ENCODE results near the gene CENPX.
A peak's percentile ranks its signal among the peaks of the same experiment; 100 is the strongest.

The CENPX gene

DNA sequence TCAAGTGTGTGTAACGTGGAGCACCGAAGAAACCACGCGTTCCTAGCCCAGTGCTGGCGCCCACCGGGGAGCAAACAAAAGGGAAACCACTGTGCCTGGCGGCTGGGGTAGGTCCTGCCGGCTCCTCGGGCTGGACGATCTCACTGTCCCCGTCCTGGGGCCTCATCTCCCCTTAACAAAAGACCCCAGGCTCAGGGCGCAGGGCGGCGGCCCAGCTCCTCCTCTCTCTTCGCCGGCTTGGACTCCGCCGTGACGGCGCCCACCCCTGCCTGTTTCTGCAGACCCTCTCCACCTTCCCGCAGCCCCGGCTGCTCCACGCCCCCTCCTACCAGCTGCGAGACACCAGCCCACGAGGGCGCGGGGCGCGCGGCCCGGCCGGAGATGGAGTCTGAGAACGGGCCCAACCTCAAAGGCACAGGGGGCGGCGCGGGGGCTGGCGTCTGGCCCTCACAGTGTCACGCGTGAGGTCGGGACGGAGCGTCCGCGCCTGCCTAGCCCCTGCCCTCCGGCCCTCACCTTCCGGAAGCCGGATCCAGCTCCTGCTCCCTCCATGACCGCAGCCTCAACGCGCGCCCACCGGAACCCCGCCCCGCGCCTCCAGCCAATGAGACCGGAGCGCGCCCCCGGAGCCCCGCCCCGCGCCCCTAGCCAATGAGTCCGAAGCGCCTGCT lies at the start of gene CENPX:
Gene CENPX, minus strand, starts transcription at position 569 of the 671 bp plus-strand sequence. Its CDS starts 17 bp downstream, at position 552.
- DNase-seq (ENCODE audit: low read depth in 1 of 2, low spot score in 1 of 2) = no peak

DNA sequence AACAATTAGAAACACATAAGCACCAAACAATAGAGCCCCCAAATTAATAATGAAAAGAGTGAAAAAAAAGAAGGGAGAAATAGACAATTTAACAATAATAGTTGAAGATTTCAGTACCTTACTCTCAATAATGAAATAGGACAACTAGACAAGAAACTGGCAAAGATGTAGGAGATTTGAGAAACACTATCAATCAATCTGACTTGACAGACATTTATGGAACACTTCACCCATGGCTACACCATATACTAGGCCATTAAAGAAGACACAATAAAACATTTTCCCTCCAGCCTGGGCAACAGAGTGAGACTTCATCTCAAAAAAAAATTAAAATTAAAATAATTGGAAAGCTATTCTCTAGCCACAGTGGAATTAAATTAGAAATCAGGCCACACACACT lies 47.9 kb upstream of the CENPX start:
- no peak for DNase-seq (ENCODE audit: low read depth in 1 of 2, low spot score in 1 of 2)

DNA sequence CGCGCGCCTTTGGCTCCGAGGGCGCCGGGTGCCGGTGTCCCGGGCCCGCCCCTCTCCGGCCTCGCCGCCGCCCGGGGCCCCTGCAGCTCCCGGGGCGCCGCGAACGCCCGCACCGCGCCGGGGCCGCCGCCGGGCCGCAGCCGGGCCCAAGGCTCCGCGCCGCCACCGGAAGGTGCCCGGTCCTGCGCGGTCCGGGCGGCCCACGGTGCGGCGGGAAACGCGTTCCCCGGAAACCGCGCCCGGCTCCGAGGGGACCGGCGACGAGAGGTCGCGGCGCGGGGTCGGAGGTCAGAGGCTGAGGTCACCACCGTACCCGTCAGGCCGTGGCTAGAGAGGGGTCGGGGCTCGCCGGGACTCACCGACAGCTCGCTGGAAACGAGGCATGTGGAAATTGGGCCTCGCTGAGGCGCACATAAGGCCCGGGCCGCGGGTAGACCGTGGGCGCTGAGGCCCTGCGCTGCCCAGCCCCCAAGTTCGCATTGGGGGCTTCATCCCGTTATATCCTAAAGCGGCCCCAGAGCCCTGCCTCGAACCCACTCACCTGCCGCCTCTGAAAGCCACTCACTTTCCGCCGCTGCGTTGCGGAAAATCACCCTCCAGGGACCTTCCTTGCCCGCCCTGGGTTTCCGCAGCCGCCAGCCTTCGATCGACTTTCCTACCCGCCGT lies 43.1 kb upstream of the CENPX start, which contains the start of gene DUS1L:
Gene DUS1L, minus strand, starts transcription at position 167 of the 666 bp plus-strand sequence. CDS start 745 bp downstream, outside the sequence.
- peak; percentile 55 to 70 for DNase-seq (ENCODE audit: low read depth in 1 of 2, low spot score in 1 of 2)

DNA sequence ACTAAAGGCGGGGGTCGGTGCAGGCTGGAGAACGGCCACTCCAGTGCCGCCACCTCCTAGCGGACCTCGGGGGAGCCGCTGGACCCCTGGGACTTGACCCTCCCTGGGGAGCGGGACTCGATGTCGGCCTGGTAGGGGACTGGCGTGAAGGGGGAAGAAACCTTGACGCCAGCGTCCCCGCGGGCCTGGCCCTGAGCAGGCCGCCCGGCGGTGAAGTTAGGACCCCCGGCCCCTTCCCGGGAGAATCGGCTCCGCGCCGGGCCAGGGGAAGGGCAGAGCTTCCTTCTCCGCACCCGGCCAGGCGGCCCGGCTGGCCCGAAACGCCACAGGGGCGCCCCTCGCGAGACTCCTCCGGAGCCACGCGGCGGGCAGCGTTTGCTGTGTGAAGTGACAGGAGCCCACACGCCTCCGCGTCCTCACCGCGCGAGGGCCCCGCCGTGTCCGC lies 42.5 kb upstream of the CENPX start:
- no peak for DNase-seq (ENCODE audit: low read depth in 1 of 2, low spot score in 1 of 2)

DNA sequence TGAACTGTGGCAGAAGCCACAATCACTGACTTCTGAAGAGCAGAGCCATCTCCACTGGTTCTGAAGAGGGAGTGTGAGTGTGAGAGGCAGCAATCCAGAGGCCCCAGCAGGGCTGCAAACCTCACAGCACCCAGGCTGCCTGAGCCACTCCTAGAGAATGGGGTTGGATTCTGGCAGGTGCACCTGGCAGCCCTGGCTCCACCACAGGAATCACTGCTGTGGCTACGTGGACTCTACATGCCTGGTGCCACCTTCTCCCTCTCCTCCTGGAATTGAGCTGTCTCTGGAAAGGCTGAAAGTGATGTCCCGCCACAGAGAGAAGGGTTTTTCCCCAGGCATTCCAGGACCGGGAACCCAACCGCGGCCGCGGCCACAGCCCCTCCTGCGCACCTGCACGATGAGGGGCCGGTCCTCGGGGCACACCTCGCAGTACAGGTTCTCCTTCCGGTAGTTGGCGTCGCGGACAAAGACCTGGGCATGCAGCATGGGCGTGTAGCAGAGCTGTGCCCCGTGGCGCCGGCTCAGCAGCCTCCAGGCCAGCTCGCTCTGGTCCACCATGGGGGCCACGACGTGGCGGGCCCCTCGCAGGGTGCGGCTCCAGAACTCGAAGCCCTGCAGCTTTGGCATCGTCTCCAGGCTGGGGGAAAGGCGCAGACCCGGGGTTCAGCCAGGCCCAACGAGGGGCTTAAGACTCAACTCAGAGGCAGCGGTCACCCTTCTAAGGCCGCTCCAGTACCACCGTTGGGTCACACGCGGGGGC lies 41.9 kb upstream of the CENPX start:
- DNase-seq (ENCODE audit: low read depth in 1 of 2, low spot score in 1 of 2) = no peak

DNA sequence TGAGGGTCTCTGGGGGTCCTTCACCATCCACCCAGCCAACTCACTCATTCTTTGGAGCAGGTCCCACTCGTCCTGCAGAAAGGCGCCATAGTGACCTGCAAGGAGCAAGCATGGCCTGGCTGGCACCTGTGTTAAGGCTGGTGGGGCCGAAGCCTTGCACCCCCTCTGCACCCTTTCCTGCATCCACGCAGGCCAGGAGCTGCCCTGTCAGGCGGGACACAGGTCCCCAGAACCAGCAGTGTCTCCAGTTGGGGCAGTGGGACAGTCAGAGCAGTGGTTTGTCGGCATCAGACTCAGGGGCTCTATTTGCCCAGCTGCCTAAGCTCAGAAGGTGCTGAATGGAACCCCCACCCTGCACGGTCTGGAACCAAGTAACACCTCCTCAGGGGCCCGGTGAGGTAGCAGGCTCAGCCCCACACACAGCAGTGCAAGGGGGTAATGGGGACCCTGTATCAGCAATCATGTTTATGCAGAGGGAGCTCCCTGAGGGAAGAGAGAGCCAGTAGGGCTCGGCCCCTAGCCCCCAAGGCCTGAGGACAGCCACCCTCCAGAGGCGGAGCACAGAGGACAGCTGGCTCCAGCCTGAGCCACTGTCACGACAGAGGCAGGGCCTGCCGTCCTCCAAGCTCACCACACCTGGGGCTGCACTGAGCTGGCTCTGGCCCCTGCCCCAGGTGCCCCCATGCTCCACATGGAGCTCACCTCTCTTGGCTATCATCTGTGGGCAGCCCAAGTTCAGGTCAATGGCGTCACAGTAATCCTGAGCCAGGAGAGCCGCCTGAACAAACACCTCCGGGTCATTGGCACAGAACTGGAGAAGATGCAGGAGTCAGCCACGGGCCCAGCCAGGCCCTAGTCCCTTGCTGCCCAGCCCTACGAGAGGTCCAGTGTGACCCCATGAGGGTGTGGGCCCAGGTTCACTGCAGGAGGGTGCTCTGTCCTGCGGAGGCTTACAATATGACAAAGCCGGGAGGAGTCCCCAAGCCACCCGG lies 41.0 kb upstream of the CENPX start:
- DNase-seq (ENCODE audit: low read depth in 1 of 2, low spot score in 1 of 2) = no peak

DNA sequence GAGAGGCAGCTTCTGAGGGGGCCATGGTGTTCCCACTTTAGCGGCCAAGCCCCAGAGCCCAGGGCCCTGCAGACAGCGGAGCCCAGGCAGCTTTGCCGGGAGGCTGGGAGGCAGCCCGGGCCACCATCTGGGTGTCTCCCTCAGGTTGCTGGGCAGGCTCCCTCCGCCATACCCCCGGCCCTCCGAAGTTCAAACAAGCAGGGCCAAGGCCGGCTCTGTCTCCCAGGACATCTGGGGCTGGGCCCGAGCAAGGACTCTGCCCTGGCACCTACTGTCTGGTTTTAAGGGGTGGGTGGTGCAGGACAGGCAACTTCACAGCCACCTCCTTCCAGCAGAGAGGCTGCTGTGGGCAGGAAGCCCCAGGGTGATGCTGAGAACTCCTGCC lies 40.3 kb upstream of the CENPX start:
- no peak for DNase-seq (ENCODE audit: low read depth in 1 of 2, low spot score in 1 of 2)

DNA sequence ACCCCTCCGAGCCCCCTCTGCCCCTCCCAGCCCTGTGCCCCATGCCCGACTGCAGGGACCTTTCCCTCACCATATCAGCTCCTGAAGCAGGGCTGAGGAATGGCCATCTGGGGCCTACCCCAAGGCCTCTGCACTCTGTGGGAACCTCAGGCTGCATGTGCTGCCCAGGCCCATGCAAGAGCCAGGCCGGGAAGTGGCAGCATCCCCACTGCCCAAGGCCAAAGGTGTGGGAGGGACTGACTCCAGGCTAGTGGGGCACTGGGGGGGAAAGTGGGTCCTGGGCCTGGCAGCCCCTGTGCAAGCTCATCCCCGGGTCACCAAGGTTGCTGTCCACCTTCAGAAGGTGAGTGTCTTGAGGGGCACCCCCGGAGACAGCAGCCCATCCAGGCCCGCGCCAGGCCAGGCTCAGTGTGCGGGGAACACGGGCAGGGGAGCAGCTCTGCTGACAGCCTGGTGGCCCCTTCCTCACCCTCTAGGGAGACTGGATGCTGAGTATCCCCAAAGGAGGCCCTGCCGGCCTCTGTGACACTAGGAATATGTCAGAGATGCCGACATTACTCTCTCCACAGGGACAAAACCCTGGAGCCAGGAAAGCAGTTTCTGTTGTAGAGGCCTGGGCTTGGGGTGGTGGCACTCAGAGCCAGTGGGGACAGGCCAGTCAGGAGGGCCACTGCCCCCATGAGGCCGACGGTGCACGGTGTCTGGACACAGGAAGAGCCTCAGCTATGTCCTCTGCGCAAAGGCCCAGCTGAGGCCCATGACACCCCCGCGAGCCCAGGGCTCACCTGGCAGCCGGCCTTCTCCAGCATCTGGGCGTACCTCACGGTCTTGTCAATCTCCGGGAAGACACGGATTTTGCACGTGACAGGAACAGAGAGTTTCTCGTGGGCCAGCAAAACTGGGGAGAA lies 39.7 kb upstream of the CENPX start:
- no peak for DNase-seq (ENCODE audit: low read depth in 1 of 2, low spot score in 1 of 2)

DNA sequence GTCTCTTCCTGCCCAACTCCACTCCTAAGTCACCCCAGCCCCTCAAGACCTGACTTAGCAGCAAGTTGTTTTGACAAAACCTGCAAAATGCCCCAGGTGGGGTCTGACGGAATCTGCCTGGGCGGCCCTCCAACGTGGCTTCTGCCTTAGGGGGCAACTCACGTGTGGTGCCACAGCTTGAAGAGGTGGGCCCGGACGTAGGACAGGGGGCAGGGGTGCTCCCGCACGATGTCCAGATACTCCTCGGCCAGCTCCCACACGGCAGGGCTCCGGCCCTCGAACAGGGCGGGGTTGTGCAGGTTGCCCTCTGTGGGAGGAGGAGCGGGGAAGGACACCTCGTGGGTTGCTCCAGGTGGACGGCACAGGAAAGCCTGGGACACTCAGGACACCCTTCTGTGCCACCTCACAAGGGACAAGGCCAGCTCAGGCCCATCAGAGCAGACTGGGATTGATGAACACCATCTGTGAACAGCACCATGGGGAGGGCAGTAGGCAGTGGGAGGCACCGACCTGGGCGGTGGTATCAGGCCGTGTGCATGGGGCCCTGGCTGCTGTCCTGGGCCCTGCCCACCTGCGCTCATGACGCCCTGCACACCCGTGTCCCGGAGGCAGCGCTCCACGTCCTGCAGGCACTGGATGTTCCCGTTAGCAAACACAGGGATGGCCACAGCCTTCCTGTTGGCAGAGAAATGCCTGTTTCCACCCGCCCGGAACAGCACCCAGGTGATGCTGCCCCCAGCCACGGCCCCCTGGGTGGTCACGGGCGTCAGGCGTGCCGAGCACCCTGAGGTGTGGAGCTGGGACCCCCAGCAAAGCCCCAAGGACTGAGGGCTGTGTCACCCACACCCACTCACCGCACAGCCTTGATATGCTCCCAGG lies 38.6 kb upstream of the CENPX start:
- DNase-seq (ENCODE audit: low read depth in 1 of 2, low spot score in 1 of 2) = no peak

DNA sequence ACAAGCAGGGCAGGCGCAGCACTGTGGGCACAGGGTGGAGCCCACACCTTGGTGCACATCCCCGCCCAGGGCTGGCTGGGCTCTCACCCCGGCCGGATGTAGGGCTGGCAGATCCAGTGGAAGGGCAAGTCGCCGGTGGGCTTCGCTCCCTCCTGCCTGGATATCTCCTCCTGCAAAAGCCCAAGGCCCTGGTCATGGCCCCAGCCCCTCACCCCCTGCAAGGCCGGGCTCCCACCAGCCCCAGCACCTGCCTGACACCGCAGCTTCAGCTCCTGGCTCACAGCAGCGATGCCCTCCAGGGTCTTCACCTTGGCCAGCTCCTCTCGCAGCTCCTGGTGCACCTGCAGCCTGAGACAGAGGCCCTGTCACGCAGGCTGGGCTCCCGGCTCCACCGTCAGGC lies 37.9 kb upstream of the CENPX start:
- no peak for DNase-seq (ENCODE audit: low read depth in 1 of 2, low spot score in 1 of 2)

DNA sequence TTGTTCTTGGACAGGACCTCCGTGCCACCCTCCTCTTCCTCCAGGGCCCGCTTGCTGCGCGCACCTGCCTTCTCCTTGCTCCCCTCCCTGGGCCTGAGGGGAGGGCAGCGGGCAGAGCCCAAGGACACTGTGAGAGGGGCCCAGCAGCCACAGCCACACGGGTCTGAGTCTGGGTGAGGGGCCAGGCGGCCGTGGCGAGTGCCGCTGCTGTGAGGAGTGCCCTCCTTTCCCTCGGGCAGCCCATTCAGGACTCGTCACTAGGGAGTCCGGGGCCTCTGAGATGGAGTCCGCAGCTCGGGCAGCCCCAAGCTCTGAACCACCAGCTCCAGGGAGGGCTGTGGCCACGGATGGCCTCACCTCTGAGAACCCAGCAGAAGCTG lies 37.3 kb upstream of the CENPX start:
- no peak for DNase-seq (ENCODE audit: low read depth in 1 of 2, low spot score in 1 of 2)

DNA sequence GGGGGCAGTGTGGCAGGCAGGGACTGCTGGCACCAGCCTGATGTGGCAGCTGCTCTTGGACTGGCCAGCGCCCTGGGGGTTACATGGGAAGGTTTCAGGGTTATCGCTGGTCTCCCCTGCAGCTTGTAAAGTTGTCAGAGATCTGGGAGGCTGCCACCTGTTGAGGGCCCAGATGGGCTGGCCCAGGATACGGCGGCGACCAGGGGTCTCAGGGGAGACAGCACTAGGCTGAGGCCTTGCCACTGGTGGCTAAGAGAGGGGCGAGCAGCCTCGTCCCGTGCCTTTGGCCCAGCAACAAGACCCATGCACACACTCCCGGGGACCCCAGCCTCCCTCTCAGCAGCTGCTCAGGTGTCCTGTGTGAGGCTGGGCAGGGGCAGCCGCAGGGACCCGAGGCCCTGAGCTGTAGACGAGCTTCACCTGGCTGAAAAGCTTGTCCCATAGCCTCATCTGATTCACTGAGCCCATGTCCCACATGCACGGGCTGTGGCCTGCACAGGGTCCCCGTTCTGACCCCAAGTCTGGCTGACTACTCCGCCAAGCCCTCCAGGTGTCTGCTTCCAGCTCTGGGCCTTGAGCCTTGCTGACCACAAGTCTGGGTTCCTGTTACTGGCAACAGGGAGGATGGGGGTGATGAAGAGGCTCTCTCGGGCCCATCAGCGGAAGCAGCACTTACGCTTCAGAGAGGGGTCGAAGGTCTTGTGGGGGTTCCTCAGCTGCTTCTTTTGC lies 36.8 kb upstream of the CENPX start:
- no peak for DNase-seq (ENCODE audit: low read depth in 1 of 2, low spot score in 1 of 2)

DNA sequence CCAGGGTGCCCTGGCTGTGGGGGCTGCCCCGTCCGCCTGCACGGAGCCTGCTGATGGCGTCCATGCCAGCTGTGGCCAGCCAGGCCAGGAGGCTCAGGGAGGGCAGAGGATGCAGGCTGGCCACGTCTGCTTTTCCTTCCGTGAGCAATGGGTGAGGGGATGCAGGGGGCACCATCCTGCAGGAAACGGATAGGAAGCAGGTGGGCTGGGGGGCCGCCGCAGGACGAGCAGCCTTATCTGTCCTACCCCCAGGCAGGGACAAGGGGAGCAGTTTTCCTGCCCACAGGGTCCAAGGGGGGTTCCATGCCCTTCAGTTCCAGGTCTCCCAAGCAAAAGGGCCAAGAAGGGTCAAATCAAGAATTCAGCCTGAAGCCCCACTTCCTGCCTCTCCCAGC lies 36.2 kb upstream of the CENPX start:
- DNase-seq (ENCODE audit: low read depth in 1 of 2, low spot score in 1 of 2) = no peak

DNA sequence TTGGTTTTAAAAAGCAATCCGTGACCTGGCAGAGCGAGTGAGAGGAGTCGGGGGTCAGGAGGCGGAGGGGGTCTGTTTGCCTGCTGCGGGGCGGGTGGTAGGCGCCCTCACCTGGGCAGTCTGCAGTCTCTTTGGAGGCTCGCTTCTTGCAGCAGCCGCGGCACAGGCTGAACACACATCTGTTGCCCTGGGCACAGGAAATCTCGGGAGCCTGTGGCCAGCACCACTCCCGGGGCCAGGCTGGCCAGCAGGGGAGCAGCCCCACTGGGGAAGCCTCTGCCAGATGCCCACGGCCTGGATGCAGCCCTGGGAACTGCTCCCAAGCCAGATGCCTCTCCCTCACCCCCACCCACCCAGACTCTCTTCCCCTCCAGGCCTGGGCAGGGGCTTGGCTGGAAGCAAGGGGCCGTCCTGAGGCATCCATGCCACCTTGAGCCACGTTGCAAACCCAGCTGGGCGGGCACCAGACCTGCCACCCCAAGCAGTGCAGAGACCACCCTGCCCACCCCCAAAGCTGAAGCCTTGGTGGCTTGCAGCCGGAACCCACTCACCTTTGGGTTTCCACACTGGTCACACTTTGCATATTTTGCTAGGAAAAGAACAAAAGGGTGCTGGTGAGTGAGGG lies 35.7 kb upstream of the CENPX start:
- DNase-seq (ENCODE audit: low read depth in 1 of 2, low spot score in 1 of 2) = no peak

DNA sequence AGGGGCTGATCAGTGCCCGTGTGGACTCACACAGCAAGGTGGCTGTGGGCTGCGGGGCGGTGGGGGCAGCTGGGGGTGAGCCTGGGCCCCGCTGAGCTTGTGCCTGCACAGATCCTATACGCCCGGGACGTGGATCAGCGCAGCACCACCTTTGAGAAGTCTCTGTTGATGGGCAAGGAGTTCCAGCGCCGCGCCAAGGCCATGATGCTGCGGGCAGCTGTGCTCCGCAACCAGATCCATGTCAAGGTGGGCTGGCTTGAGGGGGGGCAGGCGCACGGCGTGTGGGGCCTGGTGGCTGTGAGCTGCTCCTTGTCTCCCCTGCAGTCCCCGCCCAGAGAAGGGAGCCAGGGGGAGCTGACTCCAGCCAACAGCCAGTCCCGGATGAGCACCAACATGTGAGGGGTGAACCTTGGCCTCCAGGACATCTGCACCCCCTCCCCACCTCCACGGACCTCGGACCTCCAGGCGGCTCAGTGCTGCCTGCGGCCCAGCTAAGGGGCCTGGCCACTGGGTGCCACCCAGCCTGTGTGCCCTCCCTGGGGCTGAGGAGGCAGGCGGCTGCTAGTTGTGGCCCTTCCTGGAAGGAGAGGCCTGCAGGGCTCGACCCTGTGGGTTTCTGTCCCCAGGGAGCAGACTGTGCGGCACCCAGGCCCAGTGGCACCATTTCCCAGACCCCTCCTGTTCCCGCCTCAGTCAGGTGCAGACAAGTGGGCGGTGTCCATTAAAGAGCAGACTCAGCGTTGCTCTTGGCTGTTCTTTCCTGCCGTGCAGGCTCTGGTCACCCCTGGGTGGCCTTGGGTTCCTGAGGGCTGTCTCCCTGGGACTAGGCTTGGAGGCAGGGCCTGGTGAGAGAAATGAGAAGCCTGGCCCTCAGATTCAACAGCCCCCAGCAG lies 34.3 kb upstream of the CENPX start:
- DNase-seq (ENCODE audit: low read depth in 1 of 2, low spot score in 1 of 2) = no peak

DNA sequence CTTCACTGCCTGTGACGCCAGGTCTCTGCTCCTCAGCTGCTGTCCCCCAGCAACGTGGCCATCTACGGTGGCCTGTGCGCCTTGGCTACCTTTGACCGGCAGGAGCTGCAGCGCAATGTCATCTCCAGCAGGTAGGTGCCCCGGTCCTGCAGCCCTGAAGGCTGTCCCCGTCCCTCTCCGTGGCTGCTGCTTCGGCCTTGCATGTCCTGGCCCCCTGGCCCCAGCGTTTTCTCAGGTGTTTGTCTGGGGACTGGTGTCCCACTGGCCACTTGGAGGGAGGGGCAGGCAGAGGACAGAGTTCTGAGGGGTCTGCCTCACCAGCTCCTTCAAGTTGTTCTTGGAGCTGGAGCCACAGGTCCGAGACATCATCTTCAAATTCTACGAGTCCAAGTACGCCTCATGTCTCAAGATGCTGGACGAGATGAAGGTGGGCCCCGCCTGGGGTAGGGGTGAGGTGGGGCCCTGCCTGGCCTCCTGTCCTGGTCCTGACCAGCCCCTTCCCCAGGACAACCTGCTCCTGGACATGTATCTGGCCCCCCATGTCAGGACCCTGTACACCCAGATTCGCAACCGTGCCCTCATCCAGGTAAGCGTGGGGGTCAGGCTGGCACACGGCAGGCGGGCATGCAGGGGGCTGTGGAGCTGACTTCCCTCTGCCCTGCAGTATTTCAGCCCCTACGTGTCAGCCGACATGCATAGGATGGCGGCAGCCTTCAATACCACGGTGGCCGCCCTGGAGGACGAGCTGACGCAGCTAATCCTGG lies 33.5 kb upstream of the CENPX start:
- no peak for DNase-seq (ENCODE audit: low read depth in 1 of 2, low spot score in 1 of 2)
